Suprapubic skin (tissue), 4 donors: ENCODE results near the gene PDGFRB. TPM values are rescaled to one million over a fixed set of nuclear protein-coding genes. Genes with fewer than 3 reads are reported as not detected.

Source experiments
- DNase-seq, 2 donors: peaks; one replicate each; pipeline ENCODE4 v3.0.0-alpha.2; 2019; ENCODE audit warnings: low spot score in 2 of 2
- H3K27ac ChIP-seq: fragments of 200-600 bp; sonication (generic); one replicate; pipeline ENCODE4 v1.5.1; 2019
- H3K27me3 ChIP-seq: fragments of 200-600 bp; sonication (generic); one replicate; pipeline ENCODE4 v1.5.1; 2019
- H3K36me3 ChIP-seq: fragments of 200-600 bp; sonication (generic); one replicate; pipeline ENCODE4 v1.5.1; 2019
- H3K4me1 ChIP-seq: fragments of 200-600 bp; sonication (generic); one replicate; pipeline ENCODE4 v1.5.1; 2019
- H3K4me3 ChIP-seq: fragments of 200-600 bp; sonication (generic); one replicate; pipeline ENCODE4 v1.5.1; 2019; ENCODE audit warnings: mild to moderate bottlenecking
- H3K9me3 ChIP-seq: fragments of 200-600 bp; sonication (generic); one replicate; pipeline ENCODE4 v1.5.1; 2019
- EP300 ChIP-seq: sonication (generic); formaldehyde crosslinking; IDR thresholded peaks from one replicate; pipeline ENCODE4 v1.6.1; 2017; ENCODE audit warnings: antibody characterized with exemption
- POLR2A ChIP-seq, 2 donors: fragments of 450-650 bp; IDR thresholded peaks; one replicate each; pipeline ENCODE4 v1.6.1; 2017; ENCODE audit warnings: antibody characterized with exemption in 2 of 2, mild to moderate bottlenecking in 2 of 2, moderate library complexity in 2 of 2
- POLR2AphosphoS5 ChIP-seq, 3 donors: sonication (generic); formaldehyde crosslinking; IDR thresholded peaks; one replicate each; pipeline ENCODE4 v1.6.1; 2017; ENCODE audit warnings: antibody characterized with exemption in 3 of 3
- WGBS: methylation state at CpG from one replicate; pipeline ENCODE4 v1.1.5; 2018; 5-methylcytosine and 5-hydroxymethylcytosine counted together
- total RNA-seq, 4 donors: library from RNA; depleted of rRNA; stranded (reverse); fragments of >200 nt; gene quantifications; one replicate each; pipeline ENCODE4 v1.1.0, GENCODE V29; 2016
- TF ChIP-seq, protein P1 (sequence below), 2 donors: fragments of 200-600 bp in 1 of 2; fragments of 450-650 bp in 1 of 2; sonication (generic) in 1 of 2; IDR thresholded peaks; one replicate each; pipeline ENCODE4 v1.5.1; 2016 to 2019; ENCODE audit warnings: antibody characterized with exemption in 2 of 2, mild to moderate bottlenecking in 1 of 2, moderate library complexity in 1 of 2

Gene PDGFRB
- total RNA-seq, 4 donors from 2014 or later, result 23.8 to 51.4 (median 43.9) TPM

DNA sequence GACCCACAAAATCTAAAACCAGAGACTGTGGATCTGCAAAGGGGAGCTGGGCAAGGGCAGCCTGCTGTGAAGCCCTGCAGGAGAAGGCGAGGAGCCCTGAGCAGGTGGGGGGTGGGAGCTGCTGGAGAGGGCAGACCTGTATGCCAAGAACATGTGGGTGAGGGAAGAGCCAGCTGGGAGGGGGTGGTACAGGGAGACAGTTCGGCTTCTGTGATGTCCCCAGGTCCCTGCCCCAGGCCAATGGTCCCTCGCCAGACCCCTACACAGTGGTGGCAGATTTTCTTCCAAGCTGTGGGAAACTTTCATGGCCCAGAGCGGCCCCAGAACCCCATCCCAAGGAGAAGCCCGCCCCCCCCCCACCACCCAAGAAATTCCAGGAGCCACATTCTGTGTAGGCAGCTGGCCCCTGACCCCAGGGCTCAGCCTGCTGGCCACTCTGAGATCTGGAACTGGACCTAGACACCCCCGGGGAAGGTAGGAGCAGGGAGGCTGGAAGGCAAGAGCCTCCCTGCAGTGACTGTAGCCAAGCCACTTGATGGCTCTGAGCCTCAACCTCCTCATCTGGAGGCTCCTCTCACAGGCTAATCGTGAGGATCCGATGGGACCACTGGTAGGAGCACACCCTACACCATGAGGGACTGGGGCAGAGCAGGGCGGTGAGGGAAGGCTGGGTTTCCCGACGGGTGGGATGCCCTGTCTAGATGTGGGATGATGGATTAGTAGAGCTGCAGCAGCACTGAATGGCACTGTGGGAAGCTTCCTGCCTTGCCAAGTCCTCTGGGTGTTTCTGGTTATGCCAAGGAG lies 46.7 kb downstream of the PDGFRB start:
- 84% methylated on average over 8 of the region's 11 CpGs for WGBS
- no peak overlapping the region for H3K27ac ChIP-seq
- DNase-seq, result no peak
- H3K4me3 ChIP-seq, result no peak overlapping the region
- no peaks in the 10 kb centered on the region for H3K27me3 ChIP-seq
- H3K4me1 ChIP-seq, result peaks cover 21% of the 10 kb centered on the region
- H3K36me3 ChIP-seq, result no peaks in the 10 kb centered on the region
- TF ChIP-seq, protein P1, sequence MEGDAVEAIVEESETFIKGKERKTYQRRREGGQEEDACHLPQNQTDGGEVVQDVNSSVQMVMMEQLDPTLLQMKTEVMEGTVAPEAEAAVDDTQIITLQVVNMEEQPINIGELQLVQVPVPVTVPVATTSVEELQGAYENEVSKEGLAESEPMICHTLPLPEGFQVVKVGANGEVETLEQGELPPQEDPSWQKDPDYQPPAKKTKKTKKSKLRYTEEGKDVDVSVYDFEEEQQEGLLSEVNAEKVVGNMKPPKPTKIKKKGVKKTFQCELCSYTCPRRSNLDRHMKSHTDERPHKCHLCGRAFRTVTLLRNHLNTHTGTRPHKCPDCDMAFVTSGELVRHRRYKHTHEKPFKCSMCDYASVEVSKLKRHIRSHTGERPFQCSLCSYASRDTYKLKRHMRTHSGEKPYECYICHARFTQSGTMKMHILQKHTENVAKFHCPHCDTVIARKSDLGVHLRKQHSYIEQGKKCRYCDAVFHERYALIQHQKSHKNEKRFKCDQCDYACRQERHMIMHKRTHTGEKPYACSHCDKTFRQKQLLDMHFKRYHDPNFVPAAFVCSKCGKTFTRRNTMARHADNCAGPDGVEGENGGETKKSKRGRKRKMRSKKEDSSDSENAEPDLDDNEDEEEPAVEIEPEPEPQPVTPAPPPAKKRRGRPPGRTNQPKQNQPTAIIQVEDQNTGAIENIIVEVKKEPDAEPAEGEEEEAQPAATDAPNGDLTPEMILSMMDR (IDR thresholded peaks at IDR 0.05), result no peak
- TF ChIP-seq EP300 (no peak), POLR2AphosphoS5 (IDR thresholded peaks at IDR 0.05) (no peak), POLR2A (IDR thresholded peaks at IDR 0.05) (no peak)
- no peaks in the 10 kb centered on the region for H3K9me3 ChIP-seq

DNA sequence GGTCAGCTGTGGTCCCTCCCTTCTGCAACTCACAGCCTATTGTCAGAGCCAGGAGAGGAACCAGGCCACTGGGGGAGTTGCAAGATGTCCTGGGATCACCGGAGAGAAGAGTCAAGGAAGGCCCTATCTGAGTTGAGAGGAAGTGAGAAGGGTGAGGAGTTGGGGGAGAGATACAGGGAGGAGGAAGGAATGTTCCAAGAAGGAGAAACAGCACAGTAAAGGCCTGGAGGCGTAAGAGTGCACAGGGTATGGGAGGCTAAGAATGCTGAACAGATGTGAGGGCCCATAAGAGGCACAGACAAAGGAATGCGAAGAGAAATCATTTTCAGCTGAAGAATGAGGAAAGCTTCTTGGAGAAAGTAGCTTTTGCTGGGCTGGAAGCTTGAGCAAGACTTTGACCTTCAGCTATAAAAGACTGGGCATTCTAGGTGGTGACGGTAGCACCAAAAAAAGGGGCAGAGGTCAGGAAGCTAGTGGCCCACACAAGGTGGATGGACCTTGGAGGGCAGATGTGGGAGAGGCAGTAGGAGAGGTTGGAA lies 47.7 kb downstream of the PDGFRB start:
- no peaks in the 10 kb centered on the region for H3K9me3 ChIP-seq
- TF ChIP-seq POLR2AphosphoS5 (IDR thresholded peaks at IDR 0.05) (no peak), POLR2A (IDR thresholded peaks at IDR 0.05) (no peak), EP300 (no peak)
- TF ChIP-seq, protein P1 (IDR thresholded peaks at IDR 0.05), result no peak
- no peak overlapping the region for H3K4me3 ChIP-seq
- H3K27me3 ChIP-seq, result no peaks in the 10 kb centered on the region
- H3K4me1 ChIP-seq, result peaks cover 14% of the 10 kb centered on the region
- H3K36me3 ChIP-seq, result no peaks in the 10 kb centered on the region
- DNase-seq, result no peak
- no peak overlapping the region for H3K27ac ChIP-seq
- WGBS, result 50% methylated on average over 4 of the region's 4 CpGs

DNA sequence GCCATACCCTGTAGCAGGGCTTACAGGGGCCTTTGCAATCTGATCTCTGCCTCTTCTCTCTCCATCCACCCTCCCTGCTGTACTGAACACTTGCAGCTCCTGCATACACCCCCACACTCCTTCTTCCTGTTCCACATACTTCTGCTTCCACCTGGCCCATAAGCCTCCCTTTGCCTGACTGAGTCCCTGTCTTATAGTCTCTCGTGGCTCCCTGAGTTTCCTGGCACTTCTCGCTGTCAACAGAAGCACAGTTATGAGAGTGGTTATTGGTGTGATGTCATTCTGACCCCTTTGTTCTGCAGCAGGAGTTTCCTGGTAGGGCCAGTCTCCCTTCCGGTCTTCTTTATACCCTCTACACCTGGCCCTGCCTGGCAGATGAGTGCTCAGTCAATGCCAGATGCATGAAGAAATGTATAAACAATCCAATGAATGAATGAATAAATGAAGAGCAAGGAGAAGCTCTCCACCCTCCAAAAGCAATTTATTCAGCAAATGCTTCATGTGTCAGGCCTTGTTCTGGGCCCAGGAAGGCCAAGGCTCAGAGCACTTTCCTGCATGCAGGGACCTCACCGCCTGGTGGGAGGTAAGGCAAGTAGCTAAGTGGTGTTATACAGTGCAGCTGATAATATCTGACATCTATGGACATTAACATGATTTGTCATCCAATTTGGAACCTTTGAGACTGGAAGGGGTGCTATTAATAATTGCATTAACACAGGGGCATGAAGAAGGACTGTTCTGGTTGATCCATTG lies 48.8 kb downstream of the PDGFRB start:
- H3K4me3 ChIP-seq, result no peak overlapping the region
- 76% methylated on average over 4 of the region's 4 CpGs for WGBS
- H3K9me3 ChIP-seq, result no peaks in the 10 kb centered on the region
- no peak for DNase-seq
- no peak for TF ChIP-seq POLR2A (IDR thresholded peaks at IDR 0.05)
- no peak for TF ChIP-seq POLR2AphosphoS5 (IDR thresholded peaks at IDR 0.05)
- TF ChIP-seq EP300, result no peak
- TF ChIP-seq, protein P1 (IDR thresholded peaks at IDR 0.05), result no peak
- H3K36me3 ChIP-seq, result no peaks in the 10 kb centered on the region
- H3K27ac ChIP-seq, result no peak overlapping the region
- no peaks in the 10 kb centered on the region for H3K27me3 ChIP-seq
- H3K4me1 ChIP-seq, result peaks cover 5% of the 10 kb centered on the region

- Histone ChIP-seq H3K4me3 (no peak overlapping the region), H3K27me3 (no peaks in the 10 kb centered on the region), H3K4me1 (peaks cover 5% of the 10 kb centered on the region), H3K36me3 (no peaks in the 10 kb centered on the region), H3K9me3 (no peaks in the 10 kb centered on the region), H3K27ac (no peak overlapping the region)
- TF ChIP-seq POLR2A (IDR thresholded peaks at IDR 0.05), result no peak
- TF ChIP-seq, protein P1 (IDR thresholded peaks at IDR 0.05), result no peak
- TF ChIP-seq EP300, result no peak
- TF ChIP-seq POLR2AphosphoS5 (IDR thresholded peaks at IDR 0.05), result no peak
- WGBS, result 89% methylated on average over 6 of the region's 7 CpGs
- peak in 1 of 2 donors; percentile 58 for DNase-seq
These were observed 49.6 kb downstream of the PDGFRB start for GRCh38 chr5:150105928-150106615.
